Measurements from ENCODE around the gene TRAPPC10. TPM values are rescaled to one million over a fixed set of nuclear protein-coding genes. Genes with fewer than 3 reads are reported as not detected.

The TRAPPC10 gene
- total and polyA plus RNA-seq, 2 donors from 2014 or later = 8.8 to 48.5 TPM

GRCh38 chr21:44046734-44047133, 34.6 kb downstream of the TRAPPC10 start:
- FAIRE-seq (no peak), DNase-seq (no peak)
- Histone ChIP-seq H3K4me1 (ENCODE audit: control insufficient read depth in 2 of 3, insufficient read depth in 2 of 3, low read depth in 1 of 3, low read length in 3 of 3) (peaks cover 0 to 9% (median under 1%) of the 10 kb centered on the region in 3 donors), H3K27ac (ENCODE audit: low read depth in 2 of 2, low read length in 2 of 2) (no peak overlapping the region), H3K9ac (ENCODE audit: low read length in 3 of 3) (no peak overlapping the region), H3K4me3 (ENCODE audit: low read length in 3 of 3) (no peak overlapping the region), H3K36me3 (ENCODE audit: control insufficient read depth in 2 of 3, insufficient read depth in 3 of 3, low read length in 3 of 3) (peaks cover 0 to 3% (median 0%) of the 10 kb centered on the region in 3 donors), H3K27me3 (ENCODE audit: control insufficient read depth, insufficient read depth, low read length) (no peaks in the 10 kb centered on the region), H3K9me3 (ENCODE audit: control insufficient read depth in 2 of 3, insufficient read depth in 1 of 3, low read length in 3 of 3) (no peaks in the 10 kb centered on the region)
- no peak for TF ChIP-seq CTCF (IDR thresholded peaks at IDR 0.05; ENCODE audit: borderline replicate concordance, extremely low read depth, insufficient read depth)
- intact Hi-C loops (cut with DNase I) = no loop called here

- no peaks in the 10 kb centered on the region for H3K27me3 ChIP-seq (ENCODE audit: control insufficient read depth, insufficient read depth, low read length)
- no peak overlapping the region for H3K4me3 ChIP-seq (ENCODE audit: low read length in 3 of 3)
- peaks cover 0 to 3% (median 0%) of the 10 kb centered on the region in 3 donors for H3K36me3 ChIP-seq (ENCODE audit: control insufficient read depth in 2 of 3, insufficient read depth in 3 of 3, low read length in 3 of 3)
- no peak overlapping the region for H3K9ac ChIP-seq (ENCODE audit: low read length in 3 of 3)
- H3K27ac ChIP-seq (ENCODE audit: low read depth in 2 of 2, low read length in 2 of 2) = no peak overlapping the region
- no peak for DNase-seq
- no peak for TF ChIP-seq CTCF (IDR thresholded peaks at IDR 0.05; ENCODE audit: borderline replicate concordance, extremely low read depth, insufficient read depth)
- H3K4me1 ChIP-seq (ENCODE audit: control insufficient read depth in 2 of 3, insufficient read depth in 2 of 3, low read depth in 1 of 3, low read length in 3 of 3) = peaks cover 0 to 15% (median 8%) of the 10 kb centered on the region in 3 donors
- intact Hi-C loops (cut with DNase I) = no loop called here
- FAIRE-seq = no peak
- H3K9me3 ChIP-seq (ENCODE audit: control insufficient read depth in 2 of 3, insufficient read depth in 1 of 3, low read length in 3 of 3) = no peaks in the 10 kb centered on the region
These were observed 36.0 kb downstream of the TRAPPC10 start for GRCh38 chr21:44047996-44048560.

GRCh38 chr21:44049182-44049581, 37.1 kb downstream of the TRAPPC10 start:
- no peaks in the 10 kb centered on the region for H3K36me3 ChIP-seq (ENCODE audit: control insufficient read depth in 2 of 3, insufficient read depth in 3 of 3, low read length in 3 of 3)
- FAIRE-seq (no peak), DNase-seq (peak in 1 of 5 donors; percentile 11)
- no peak overlapping the region for H3K27ac ChIP-seq (ENCODE audit: low read depth in 2 of 2, low read length in 2 of 2)
- no peaks in the 10 kb centered on the region for H3K27me3 ChIP-seq (ENCODE audit: control insufficient read depth, insufficient read depth, low read length)
- no peak overlapping the region for H3K4me3 ChIP-seq (ENCODE audit: low read length in 3 of 3)
- intact Hi-C loops (cut with DNase I) = no loop called here
- no peaks in the 10 kb centered on the region for H3K9me3 ChIP-seq (ENCODE audit: control insufficient read depth in 2 of 3, insufficient read depth in 1 of 3, low read length in 3 of 3)
- no peak for TF ChIP-seq CTCF (IDR thresholded peaks at IDR 0.05; ENCODE audit: borderline replicate concordance, extremely low read depth, insufficient read depth)
- H3K4me1 ChIP-seq (ENCODE audit: control insufficient read depth in 2 of 3, insufficient read depth in 2 of 3, low read depth in 1 of 3, low read length in 3 of 3) = peaks cover 0 to 15% (median 8%) of the 10 kb centered on the region in 3 donors
- H3K9ac ChIP-seq (ENCODE audit: low read length in 3 of 3) = no peak overlapping the region

- no peak for TF ChIP-seq CTCF (IDR thresholded peaks at IDR 0.05; ENCODE audit: borderline replicate concordance, extremely low read depth, insufficient read depth)
- Histone ChIP-seq H3K4me1 (ENCODE audit: control insufficient read depth in 2 of 3, insufficient read depth in 2 of 3, low read depth in 1 of 3, low read length in 3 of 3) (peaks cover 0 to 15% (median 10%) of the 10 kb centered on the region in 3 donors), H3K27me3 (ENCODE audit: control insufficient read depth, insufficient read depth, low read length) (no peaks in the 10 kb centered on the region), H3K4me3 (ENCODE audit: low read length in 3 of 3) (no peak overlapping the region), H3K9me3 (ENCODE audit: control insufficient read depth in 2 of 3, insufficient read depth in 1 of 3, low read length in 3 of 3) (no peaks in the 10 kb centered on the region), H3K27ac (ENCODE audit: low read depth in 2 of 2, low read length in 2 of 2) (no peak overlapping the region), H3K36me3 (ENCODE audit: control insufficient read depth in 2 of 3, insufficient read depth in 3 of 3, low read length in 3 of 3) (no peaks in the 10 kb centered on the region), H3K9ac (ENCODE audit: low read length in 3 of 3) (no peak overlapping the region)
- DNase-seq = no peak
- no peak for FAIRE-seq
- intact Hi-C loops (cut with DNase I) = no loop called here
These were observed 37.5 kb downstream of the TRAPPC10 start for GRCh38 chr21:44049606-44050005.

Data from kidney (tissue), 14 donors.